Measurements from ENCODE around the gene TMEM106A.

- TF ChIP-seq POLR2AphosphoS5 (IDR thresholded peaks at IDR 0.05), result peak in 1 of 3 donors; percentile 49
- no peak for TF ChIP-seq CTCF (IDR thresholded peaks at IDR 0.05)
Measured at GRCh38 chr17:43171586-43172487, 39.8 kb upstream of the TMEM106A start.

Measured in stomach (tissue), 4 donors.